Thymus (tissue), 11 donors: ENCODE data around the gene WDR37. TPM values are rescaled to one million over a fixed set of nuclear protein-coding genes. Genes with fewer than 3 reads are reported as not detected.

Experiments used
- DNase-seq, 9 donors: peaks; one replicate each; pipeline ENCODE4 v3.0.0-alpha.2; 2013; ENCODE audit warnings: low spot score in 9 of 9, low read depth in 6 of 9, missing footprints in 1 of 9
- H3K27ac ChIP-seq, 2 donors: one replicate each; pipeline ENCODE4 v1.5.1; 2013; ENCODE audit warnings: control low read depth in 1 of 2, low read depth in 1 of 2, low read length in 1 of 2, mild to moderate bottlenecking in 1 of 2, moderate library complexity in 1 of 2
- H3K27me3 ChIP-seq, 2 donors: one replicate each; pipeline ENCODE4 v1.5.1; 2013; ENCODE audit warnings: low read length in 1 of 2; ENCODE audit not compliant: control insufficient read depth in 2 of 2, insufficient read depth in 1 of 2
- H3K36me3 ChIP-seq, 2 donors: one replicate each; pipeline ENCODE4 v1.5.1; 2013; ENCODE audit warnings: low read length in 1 of 2, mild to moderate bottlenecking in 1 of 2, moderate library complexity in 1 of 2; ENCODE audit not compliant: control insufficient read depth in 2 of 2, insufficient read depth in 2 of 2
- H3K4me1 ChIP-seq, 2 donors: one replicate each; pipeline ENCODE4 v1.5.1; 2013; ENCODE audit warnings: low read length in 2 of 2; ENCODE audit not compliant: control insufficient read depth in 2 of 2, insufficient read depth in 2 of 2
- H3K4me3 ChIP-seq, 2 donors: one replicate each; pipeline ENCODE4 v1.5.1; 2013; ENCODE audit warnings: low read length in 2 of 2, control low read depth in 1 of 2, mild to moderate bottlenecking in 1 of 2
- H3K9me3 ChIP-seq, 2 donors: one replicate each; pipeline ENCODE4 v1.5.1; 2013; ENCODE audit warnings: low read length in 1 of 2, mild to moderate bottlenecking in 1 of 2; ENCODE audit not compliant: control insufficient read depth in 2 of 2, insufficient read depth in 1 of 2
- WGBS: extraction: QIAGEN DNeasy Blood & Tissue Kit; methylation state at CpG from one replicate; pipeline ENCODE4 v1.1.7; 2013; 5-methylcytosine and 5-hydroxymethylcytosine counted together
- polyA plus RNA-seq: library from polyadenylated mRNA; stranded (reverse); fragments of 200-250 nt; gene quantifications from one replicate; pipeline ENCODE4 v1.2.3, GENCODE V29; 2013
- total RNA-seq: library from RNA; stranded (reverse); fragments of 120-200 nt; gene quantifications from one replicate; pipeline ENCODE4 v1.2.4, GENCODE V29; 2013
- donor health status: healthy.

WDR37 gene
- total and polyA plus RNA-seq, 2 donors, result 8.5 to 14.0 TPM

- Histone ChIP-seq H3K4me3 (no peak overlapping the region), H3K9me3 (no peaks in the 10 kb centered on the region), H3K27ac (no peak overlapping the region), H3K27me3 (no peaks in the 10 kb centered on the region), H3K4me1 (no peaks in the 10 kb centered on the region), H3K36me3 (peaks cover 56 to 71% of the 10 kb centered on the region in 2 donors)
- WGBS, result 98% methylated on average over 7 of the region's 7 CpGs
- DNase-seq, result no peak
These were observed 46.2 kb downstream of the WDR37 start for GRCh38 chr10:1102416-1102815.

- Histone ChIP-seq H3K36me3 (peaks cover 56 to 71% of the 10 kb centered on the region in 2 donors), H3K9me3 (no peaks in the 10 kb centered on the region), H3K27me3 (no peaks in the 10 kb centered on the region), H3K27ac (no peak overlapping the region), H3K4me3 (no peak overlapping the region), H3K4me1 (no peaks in the 10 kb centered on the region)
- 94% methylated on average over 2 of the region's 2 CpGs for WGBS
- DNase-seq, result no peak
These were observed 46.6 kb downstream of the WDR37 start for GRCh38 chr10:1102831-1103230.

GRCh38 chr10:1103551-1103950 lies 47.4 kb downstream of the WDR37 start:
- WGBS, result 97% methylated on average over 18 of the region's 18 CpGs
- H3K4me1 ChIP-seq, result no peaks in the 10 kb centered on the region
- DNase-seq, result no peak

GRCh38 chr10:1104971-1105370 lies 48.8 kb downstream of the WDR37 start:
- Histone ChIP-seq H3K4me3 (no peak overlapping the region), H3K9me3 (no peaks in the 10 kb centered on the region), H3K27ac (no peak overlapping the region), H3K4me1 (no peaks in the 10 kb centered on the region), H3K36me3 (peaks cover 64 to 71% of the 10 kb centered on the region in 2 donors), H3K27me3 (no peaks in the 10 kb centered on the region)
- no peak for DNase-seq
- WGBS, result 98% methylated on average over 14 of the region's 14 CpGs

More at GRCh38 chr10:1103551-1103950, 47.4 kb downstream of the WDR37 start:
- peaks cover 59 to 74% of the 10 kb centered on the region in 2 donors for H3K36me3 ChIP-seq
- H3K9me3 ChIP-seq, result no peaks in the 10 kb centered on the region
- no peak overlapping the region for H3K27ac ChIP-seq
- no peaks in the 10 kb centered on the region for H3K27me3 ChIP-seq
- no peak overlapping the region for H3K4me3 ChIP-seq

GRCh38 chr10:1107004-1107403 lies 50.8 kb downstream of the WDR37 start:
- H3K9me3 ChIP-seq, result no peaks in the 10 kb centered on the region
- WGBS, result 97% methylated on average over 15 of the region's 15 CpGs
- H3K4me1 ChIP-seq, result peaks cover 0 to 5% of the 10 kb centered on the region in 2 donors
- no peaks in the 10 kb centered on the region for H3K27me3 ChIP-seq
- no peak overlapping the region for H3K4me3 ChIP-seq
- peaks cover 64 to 66% of the 10 kb centered on the region in 2 donors for H3K36me3 ChIP-seq
- no peak overlapping the region for H3K27ac ChIP-seq
- DNase-seq, result no peak

GRCh38 chr10:1107679-1108078 lies 51.5 kb downstream of the WDR37 start:
- peaks cover 0 to 5% of the 10 kb centered on the region in 2 donors for H3K4me1 ChIP-seq
- WGBS, result 98% methylated on average over 6 of the region's 6 CpGs
- H3K27ac ChIP-seq, result no peak overlapping the region
- DNase-seq, result no peak
- H3K4me3 ChIP-seq, result no peak overlapping the region
- H3K27me3 ChIP-seq, result no peaks in the 10 kb centered on the region
- no peaks in the 10 kb centered on the region for H3K9me3 ChIP-seq
- H3K36me3 ChIP-seq, result peaks cover 69 to 72% of the 10 kb centered on the region in 2 donors

GRCh38 chr10:1109795-1110673 lies 53.8 kb downstream of the WDR37 start:
- H3K4me1 ChIP-seq, result peaks cover 0 to 5% of the 10 kb centered on the region in 2 donors
- WGBS, result 85% methylated on average over 32 of the region's 32 CpGs
- DNase-seq, result peak; percentile 2 to 71 (median 26)
- peaks cover 68 to 71% of the 10 kb centered on the region in 2 donors for H3K36me3 ChIP-seq
- no peaks in the 10 kb centered on the region for H3K9me3 ChIP-seq
- H3K4me3 ChIP-seq, result no peak overlapping the region
- no peaks in the 10 kb centered on the region for H3K27me3 ChIP-seq
- H3K27ac ChIP-seq, result peak overlapping the region; percentile 48 to 69

- Histone ChIP-seq H3K27me3 (no peaks in the 10 kb centered on the region), H3K4me1 (peaks cover 0 to 5% of the 10 kb centered on the region in 2 donors), H3K27ac (peak overlapping the region; percentile 22 to 69), H3K36me3 (peaks cover 69% of the 10 kb centered on the region in 2 donors), H3K4me3 (no peak overlapping the region), H3K9me3 (no peaks in the 10 kb centered on the region)
- 98% methylated on average over 12 of the region's 12 CpGs for WGBS
- DNase-seq, result no peak
These were observed 54.5 kb downstream of the WDR37 start for GRCh38 chr10:1110674-1111119.

- 98% methylated on average over 10 of the region's 10 CpGs for WGBS
- Histone ChIP-seq H3K9me3 (peaks cover 4 to 19% of the 10 kb centered on the region in 2 donors), H3K36me3 (peaks cover 61 to 62% of the 10 kb centered on the region in 2 donors), H3K27ac (no peak overlapping the region), H3K4me3 (no peak overlapping the region), H3K27me3 (no peaks in the 10 kb centered on the region), H3K4me1 (peaks cover 0 to 9% of the 10 kb centered on the region in 2 donors)
- DNase-seq, result no peak
These were observed 58.1 kb downstream of the WDR37 start for GRCh38 chr10:1114315-1114714.
